ENCODE results near the gene FRMD3. TPM values are rescaled to one million over a fixed set of nuclear protein-coding genes. Genes with fewer than 3 reads are reported as not detected.

FRMD3 gene
- total RNA-seq, 1 experiment from 2014 or later, result 14.5 TPM

GRCh38 chr9:83512621-83513020 lies 25.6 kb downstream of the FRMD3 start:
- Histone ChIP-seq H3K27ac (ENCODE audit: low read length) (no peak overlapping the region), H3K4me3 (ENCODE audit: low read depth in 2 of 2, low read length in 2 of 2) (no peak overlapping the region), H3K9me3 (ENCODE audit: control insufficient read depth, insufficient read depth, low read depth, low read length) (no peaks in the 10 kb centered on the region), H3K27me3 (ENCODE audit: control insufficient read depth, insufficient read depth, low read length) (no peaks in the 10 kb centered on the region), H3K4me1 (ENCODE audit: control insufficient read depth, insufficient read depth, low read length) (peaks cover 5% of the 10 kb centered on the region; the same call in 1 of the 2 replicates), H3K36me3 (ENCODE audit: control insufficient read depth, insufficient read depth, low read length) (no peaks in the 10 kb centered on the region)
- in situ Hi-C loops (cut with HindIII; ENCODE audit: low pct_unique_long_range_greater_than_20kb, low sequenced_read_pairs), result no loop called here
- ATAC-seq (no peak), DNase-seq (ENCODE audit: low read depth, low spot score) (no peak)
- no TSS peak for BruUV-seq (replicated peaks)
- no peak for TF ChIP-seq TCF7L2 (IDR thresholded peaks at IDR 0.05; ENCODE audit: low read depth, low read length)
- TF ChIP-seq CTCF (IDR thresholded peaks at IDR 0.05), result no peak
- no peak for TF ChIP-seq POLR2AphosphoS5 (IDR thresholded peaks at IDR 0.05; ENCODE audit: low read depth, low read length)
- TF ChIP-seq SIN3A (IDR thresholded peaks at IDR 0.05; ENCODE audit: borderline replicate concordance, insufficient read depth, low read depth, low read length), result no peak
- TF ChIP-seq REST (IDR thresholded peaks at IDR 0.05; ENCODE audit: insufficient read depth in 1 of 2, low read depth in 2 of 2, low read length in 1 of 2), result no peak
- intact Hi-C loops (cut with micrococcal nuclease; ENCODE audit: unreplicated experiment), result no loop called here
- ChIA-PET POLR2A (no interaction called here), CTCF (no interaction called here)

- no peaks in the 10 kb centered on the region for H3K9me3 ChIP-seq (ENCODE audit: control insufficient read depth, insufficient read depth, low read depth, low read length)
- in situ Hi-C loops (cut with HindIII; ENCODE audit: low pct_unique_long_range_greater_than_20kb, low sequenced_read_pairs) (no loop called here), intact Hi-C loops (cut with micrococcal nuclease; ENCODE audit: unreplicated experiment) (no loop called here)
- DNase-seq (ENCODE audit: low read depth, low spot score), result no peak
- no peaks in the 10 kb centered on the region for H3K27me3 ChIP-seq (ENCODE audit: control insufficient read depth, insufficient read depth, low read length)
- ChIA-PET POLR2A (no interaction called here), CTCF (no interaction called here)
- no peaks in the 10 kb centered on the region for H3K36me3 ChIP-seq (ENCODE audit: control insufficient read depth, insufficient read depth, low read length)
- peak; percentile 80 for ATAC-seq
- H3K4me3 ChIP-seq (ENCODE audit: low read depth in 2 of 2, low read length in 2 of 2), result no peak overlapping the region
- peak overlapping the region; percentile 23; the same call in 1 of the 2 replicates for H3K27ac ChIP-seq (ENCODE audit: low read length)
- TF ChIP-seq POLR2AphosphoS5 (IDR thresholded peaks at IDR 0.05; ENCODE audit: low read depth, low read length), result no peak
- no peak for TF ChIP-seq TCF7L2 (IDR thresholded peaks at IDR 0.05; ENCODE audit: low read depth, low read length)
- no peak for TF ChIP-seq SIN3A (IDR thresholded peaks at IDR 0.05; ENCODE audit: borderline replicate concordance, insufficient read depth, low read depth, low read length)
- no peak for TF ChIP-seq CTCF (IDR thresholded peaks at IDR 0.05)
- TF ChIP-seq REST (IDR thresholded peaks at IDR 0.05; ENCODE audit: insufficient read depth in 1 of 2, low read depth in 2 of 2, low read length in 1 of 2), result no peak
- no TSS peak for BruUV-seq (replicated peaks)
- H3K4me1 ChIP-seq (ENCODE audit: control insufficient read depth, insufficient read depth, low read length), result peaks cover 5% of the 10 kb centered on the region; the same call in 1 of the 2 replicates
Measured at GRCh38 chr9:83511051-83511450, 27.1 kb downstream of the FRMD3 start.

All from Panc1 (cell line).